Measurements from ENCODE around the gene ST3GAL3.

Gene ST3GAL3

DNA sequence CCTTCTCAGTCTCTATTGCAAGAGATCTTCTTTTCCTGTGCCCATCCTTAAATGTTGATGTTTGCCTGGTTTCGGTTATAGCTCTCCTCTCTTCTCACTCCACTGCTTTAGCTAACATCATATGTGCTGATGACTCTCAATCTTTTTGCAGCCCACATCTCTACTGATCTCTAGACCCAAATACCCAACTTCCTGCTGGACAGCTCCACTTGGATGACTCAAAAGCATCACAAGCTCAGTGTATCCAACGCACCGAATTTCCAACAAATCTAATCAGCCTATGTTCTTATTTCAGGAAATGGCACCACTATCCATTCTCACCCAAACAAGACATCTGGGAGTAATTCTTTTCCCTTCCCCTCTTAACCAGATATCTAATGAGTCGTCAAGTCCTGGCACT, 147.1 kb downstream of the ST3GAL3 start:
- no peak for DNase-seq

- DNase-seq: no peak
Observed at GRCh38 chr1:43856188-43856587, 148.9 kb downstream of the ST3GAL3 start.

GRCh38 chr1:43857163-43857562, 149.8 kb downstream of the ST3GAL3 start:
- DNase-seq: no peak

DNA sequence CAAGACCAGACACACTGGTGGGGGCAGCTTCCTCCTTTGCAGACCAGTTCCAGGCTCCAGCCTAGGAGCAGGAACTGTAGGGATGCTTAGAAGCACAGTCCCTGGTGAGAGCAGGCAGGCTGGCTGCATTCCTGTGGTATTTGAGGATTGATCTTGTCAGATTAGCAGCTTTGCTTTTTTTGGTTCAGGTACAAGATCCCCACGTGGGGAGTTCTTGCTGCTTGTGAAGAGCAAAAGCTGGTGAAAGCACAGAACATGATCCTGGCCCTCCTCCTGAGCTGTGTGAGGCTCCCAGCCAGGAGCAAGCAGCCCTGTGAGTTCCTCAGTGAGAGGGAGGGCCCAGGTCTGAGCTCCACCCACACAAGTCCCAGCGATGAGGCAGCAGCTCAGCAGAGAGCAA, 151.0 kb downstream of the ST3GAL3 start:
- no peak for DNase-seq

GRCh38 chr1:43861337-43861736, 154.0 kb downstream of the ST3GAL3 start:
- DNase-seq: no peak

DNA sequence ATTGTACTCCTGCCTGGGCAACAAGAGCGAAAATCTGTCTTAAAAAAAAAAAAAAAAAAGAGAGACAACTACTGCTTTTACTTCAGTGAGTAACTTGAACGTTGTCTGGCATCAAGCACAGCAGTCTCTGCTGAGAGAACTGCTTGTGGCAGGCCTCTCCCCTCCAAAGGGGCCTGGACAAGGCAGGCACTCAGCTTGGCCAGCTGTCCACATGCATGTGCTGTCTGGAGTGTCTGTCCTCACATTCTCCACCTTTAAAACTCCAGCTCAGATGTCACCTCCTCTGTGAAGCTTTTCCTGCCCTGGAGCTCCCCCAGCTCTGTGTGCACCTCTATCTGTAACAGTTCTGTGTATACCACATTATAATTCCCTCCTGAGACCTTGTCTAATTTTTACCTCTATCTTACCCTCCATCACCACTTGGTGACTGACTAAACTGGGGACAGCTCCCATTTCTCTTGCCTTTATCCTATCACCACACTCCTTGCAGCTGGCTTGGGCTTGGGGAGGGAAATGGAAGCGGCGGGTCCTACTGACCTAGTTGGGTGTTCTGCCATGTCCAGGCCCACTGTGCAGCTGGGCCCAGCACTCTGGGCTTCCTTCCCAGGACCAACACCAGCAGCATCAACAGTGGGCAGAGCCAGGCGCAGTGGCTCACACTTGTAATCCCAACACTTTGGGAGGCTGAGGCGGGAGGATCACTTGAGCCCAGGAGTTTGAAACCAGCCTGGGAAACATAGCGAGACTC, 154.8 kb downstream of the ST3GAL3 start:
- no peak for DNase-seq

- DNase-seq: no peak
Observed at GRCh38 chr1:43864111-43865045, 157.0 kb downstream of the ST3GAL3 start.

GRCh38 chr1:43866201-43866600, 158.9 kb downstream of the ST3GAL3 start:
- no peak for DNase-seq

DNA sequence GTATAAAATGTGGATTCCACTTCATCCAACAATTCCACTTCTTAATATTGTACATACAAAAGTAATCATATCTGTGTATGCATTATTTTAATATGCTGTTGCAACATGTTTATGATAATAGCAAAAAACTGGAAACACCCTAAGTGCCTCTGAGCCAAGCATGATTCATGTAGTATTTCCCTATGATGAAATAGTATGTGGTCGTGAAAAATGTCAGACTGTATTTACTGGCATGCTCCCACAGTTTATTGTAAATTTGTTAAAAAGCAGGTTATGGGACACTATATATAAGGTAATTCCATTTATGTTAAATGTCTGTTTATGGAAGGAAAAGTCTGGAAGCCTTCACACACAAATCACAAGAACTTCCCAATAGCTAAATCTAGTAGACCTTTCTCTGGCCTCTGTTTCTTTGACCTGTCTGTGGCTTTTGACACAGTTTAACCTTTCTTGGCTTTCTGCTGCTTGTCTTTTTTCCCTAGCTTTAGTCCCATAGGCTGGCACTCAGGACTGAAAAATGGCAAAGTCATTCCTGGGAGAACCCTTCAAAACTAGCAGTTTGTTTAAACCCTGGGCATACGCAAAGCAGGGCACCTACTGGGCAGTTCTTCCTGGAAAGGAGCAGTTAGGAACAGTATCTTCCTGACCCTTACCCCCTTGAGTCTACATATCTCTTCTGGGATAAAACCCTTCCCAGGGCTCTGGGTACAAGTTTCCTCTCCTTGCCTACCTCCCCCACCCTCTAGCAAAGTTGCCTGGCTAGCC, 160.8 kb downstream of the ST3GAL3 start:
- no peak for DNase-seq

DNA sequence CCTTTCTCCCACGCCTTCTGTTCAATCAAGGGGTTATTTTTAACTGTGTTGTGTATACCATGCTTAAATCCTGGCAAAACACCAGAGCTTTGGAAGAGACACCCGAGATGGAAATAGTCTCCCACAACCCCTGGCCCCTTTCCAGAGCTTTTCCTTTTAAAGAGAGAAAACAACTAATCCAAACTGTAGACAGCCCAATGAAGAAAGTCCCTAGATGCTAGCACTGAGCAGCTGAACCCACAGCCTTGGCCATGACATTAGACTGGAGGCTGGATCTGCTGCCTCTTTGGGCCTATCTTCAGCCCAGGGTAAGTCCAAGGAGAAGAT, 161.4 kb downstream of the ST3GAL3 start:
- no peak for DNase-seq

DNA sequence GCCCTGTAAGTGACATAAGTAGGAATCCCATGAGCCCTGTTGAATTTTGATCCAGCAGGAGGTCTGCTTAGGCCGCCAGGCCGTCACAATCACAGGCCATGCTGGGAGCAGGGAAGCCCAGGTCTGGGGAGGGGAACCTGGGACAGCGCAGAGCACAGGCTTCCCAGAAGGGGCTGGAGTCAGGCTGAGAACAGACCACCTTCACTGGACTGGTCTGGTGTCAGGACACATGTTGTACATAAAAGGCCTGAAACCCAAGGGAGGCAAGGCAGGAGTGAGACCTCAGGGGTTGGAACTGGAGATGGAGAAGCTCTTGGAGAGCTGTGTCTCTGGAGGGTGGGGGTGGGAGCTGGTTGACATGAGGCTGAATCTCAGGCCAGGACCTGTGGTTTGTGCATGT, 163.0 kb downstream of the ST3GAL3 start:
- no peak for DNase-seq

DNA sequence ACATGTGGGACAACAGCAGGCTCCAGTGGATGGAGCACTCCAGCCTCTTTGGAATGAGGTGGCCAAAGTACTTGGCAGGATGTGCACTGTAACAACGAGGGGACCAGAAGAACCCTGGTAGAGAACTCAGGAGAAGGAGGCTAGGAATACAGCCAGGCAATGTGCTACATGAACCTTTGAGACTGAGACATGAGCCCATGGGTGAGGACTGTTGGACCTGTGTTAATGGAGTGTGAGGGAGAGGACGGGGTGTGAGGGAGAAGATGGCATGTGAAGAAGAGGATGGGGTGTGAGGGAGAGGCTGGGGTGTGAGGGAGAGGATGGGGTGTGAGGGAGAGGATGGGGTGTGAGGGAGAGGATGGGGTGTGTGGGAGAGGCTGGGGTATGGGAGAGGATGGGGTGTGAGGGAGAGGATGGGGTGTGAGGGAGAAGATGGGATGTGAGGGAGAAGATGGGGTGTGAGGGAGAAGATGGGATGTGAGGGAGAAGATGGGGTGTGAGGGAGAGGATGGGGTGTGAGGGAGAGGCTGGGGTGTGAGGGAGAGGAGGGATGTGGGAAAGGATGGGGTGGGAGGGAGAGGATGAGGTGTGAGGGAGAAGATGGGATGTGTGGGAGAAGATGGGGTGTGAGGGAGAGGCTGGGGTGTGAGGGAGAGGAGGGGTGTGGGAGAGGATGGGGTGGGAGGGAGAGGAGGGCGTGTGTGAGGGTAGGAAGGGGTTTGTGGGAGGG, 164.0 kb downstream of the ST3GAL3 start:
- DNase-seq: no peak

DNA sequence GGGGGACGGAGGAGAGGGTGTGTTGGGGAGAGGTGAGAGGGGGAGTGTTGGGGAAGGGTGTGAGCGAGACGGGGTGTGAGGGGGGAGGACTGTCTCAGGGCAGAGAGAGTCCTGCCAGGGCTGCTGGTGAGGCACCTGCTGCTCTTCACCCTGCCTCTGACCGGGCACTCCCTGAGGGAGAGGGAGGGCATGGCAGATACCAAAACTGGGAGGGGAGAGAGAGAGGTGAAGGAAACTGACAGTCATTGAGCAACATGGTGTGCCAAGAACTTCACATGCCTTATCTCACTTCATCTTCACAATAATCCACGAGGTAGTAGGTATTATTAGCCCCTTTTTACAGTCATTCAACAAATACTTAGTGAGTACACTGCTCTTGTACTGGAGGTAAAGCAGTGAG, 164.9 kb downstream of the ST3GAL3 start:
- no peak for DNase-seq

GRCh38 chr1:43873851-43874250, 166.5 kb downstream of the ST3GAL3 start:
- no peak for DNase-seq

DNA sequence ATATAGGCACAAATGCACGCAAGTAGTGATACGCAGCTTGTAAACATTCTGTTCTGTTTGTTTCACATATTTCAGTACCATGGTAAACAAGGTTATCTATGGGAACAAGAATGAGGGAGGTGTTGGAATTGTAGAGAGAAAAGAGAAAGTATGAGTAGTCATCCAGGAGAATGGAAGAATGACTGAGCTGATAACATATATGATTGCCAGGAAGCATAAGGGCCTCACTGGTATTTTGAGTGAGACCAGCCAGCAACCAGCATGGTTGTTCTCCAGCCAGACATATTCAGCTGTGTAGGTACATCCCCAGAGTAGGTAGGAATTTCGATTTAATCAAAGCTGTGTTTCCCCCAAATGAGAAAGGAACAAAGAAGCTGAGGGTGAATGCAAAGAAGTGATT, 167.4 kb downstream of the ST3GAL3 start:
- no peak for DNase-seq

- DNase-seq: no peak
Observed at GRCh38 chr1:43875331-43875730, 168.0 kb downstream of the ST3GAL3 start.

DNA sequence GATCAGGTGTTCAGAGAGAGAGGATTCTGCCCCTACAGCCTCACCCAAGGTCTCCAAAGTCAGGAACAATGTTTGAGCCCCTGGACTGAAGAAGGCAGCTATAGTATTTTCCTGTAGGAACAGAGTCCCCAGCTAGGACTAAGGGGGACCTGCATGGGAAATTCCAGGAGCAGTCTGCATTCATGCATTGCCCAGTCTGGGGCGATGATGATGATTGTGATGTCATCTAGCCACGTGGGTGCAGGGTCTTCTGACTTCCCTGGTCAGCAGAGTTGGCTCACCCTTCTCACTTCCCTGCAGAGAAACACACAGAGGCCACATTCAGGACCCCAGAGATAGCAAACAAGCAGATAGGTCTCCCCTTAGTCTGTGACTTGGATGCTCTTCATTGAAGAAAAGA, 169.8 kb downstream of the ST3GAL3 start:
- DNase-seq: no peak

DNA sequence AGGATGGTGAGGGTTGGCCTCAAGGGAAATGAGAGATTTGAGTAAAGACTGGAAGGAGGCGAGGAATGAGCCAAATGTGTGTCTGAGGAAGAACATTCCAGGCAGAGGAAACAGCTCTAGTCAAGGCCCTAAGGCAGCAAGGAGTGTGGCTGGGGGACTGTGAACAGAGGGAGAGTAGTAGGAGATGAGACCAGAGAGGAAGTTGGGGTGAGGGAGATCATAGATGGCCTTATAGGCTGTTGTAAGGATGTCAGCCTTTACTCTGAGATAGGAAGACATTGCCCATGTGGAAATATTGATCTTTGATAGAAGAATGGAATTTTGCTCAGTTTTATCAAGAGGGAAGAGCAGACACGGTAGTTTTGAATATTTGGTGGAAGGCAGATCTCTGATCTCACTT, 171.1 kb downstream of the ST3GAL3 start:
- DNase-seq: no peak

- DNase-seq: no peak
Observed at GRCh38 chr1:43878854-43879253, 171.5 kb downstream of the ST3GAL3 start.

GRCh38 chr1:43879414-43879813, 172.1 kb downstream of the ST3GAL3 start:
- no peak for DNase-seq

DNA sequence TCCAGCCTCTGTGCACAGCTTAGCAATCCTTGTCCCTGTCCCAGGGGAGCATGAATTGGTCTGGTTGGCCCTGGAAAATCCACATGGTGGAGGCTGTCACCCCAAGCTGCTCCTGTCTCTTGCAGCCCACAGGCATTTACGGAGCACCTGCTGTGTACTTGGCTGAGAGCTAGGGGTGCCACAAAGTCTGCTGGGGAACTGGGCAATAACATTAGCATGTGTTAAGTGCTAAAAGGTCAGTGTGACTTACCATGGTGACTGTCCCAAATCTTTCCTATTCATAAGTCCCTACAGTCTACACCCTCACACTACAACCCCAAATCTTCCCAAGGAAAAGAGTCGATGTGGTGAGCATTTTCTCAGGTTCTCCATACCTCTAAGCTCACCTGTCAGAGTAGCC, 172.7 kb downstream of the ST3GAL3 start:
- no peak for DNase-seq

GRCh38 chr1:43880604-43881003, 173.3 kb downstream of the ST3GAL3 start:
- no peak for DNase-seq

GRCh38 chr1:43881415-43881814, 174.1 kb downstream of the ST3GAL3 start:
- no peak for DNase-seq

Data from cortex of kidney (tissue), 1 donor.